ENCODE data around the gene LIN9. TPM values are rescaled to one million over a fixed set of nuclear protein-coding genes. Genes with fewer than 3 reads are reported as not detected.

LIN9 gene
- total and polyA plus RNA-seq, 7 donors, result 1.1 to 2.6 (median 1.6) TPM

DNA sequence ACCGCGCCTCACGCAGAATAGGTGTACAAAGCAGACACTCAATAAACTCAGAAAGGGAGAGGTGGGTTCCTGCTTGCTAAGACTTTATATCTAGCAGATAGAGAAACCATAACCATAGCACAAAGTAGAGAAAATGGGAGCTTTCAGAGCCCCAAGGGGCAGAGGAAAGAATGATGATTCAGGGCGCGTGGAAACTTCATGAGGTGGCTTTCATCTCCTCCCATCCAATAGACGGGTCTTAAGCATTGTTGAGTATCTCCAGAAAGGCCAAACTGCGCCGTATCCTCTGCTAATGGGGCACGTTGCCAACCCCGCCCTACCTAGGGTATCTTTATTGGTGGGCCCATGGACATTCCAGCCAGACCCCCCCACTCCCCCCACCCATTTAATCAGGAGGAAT, 86.3 kb downstream of the LIN9 start:
- Histone ChIP-seq H3K36me3 (ENCODE audit: insufficient read depth in 1 of 2, low read depth in 1 of 2) (peaks cover 0 to 2% of the 10 kb centered on the region in 2 donors), H3K27ac (no peak overlapping the region), H3K4me3 (no peak overlapping the region), H3K9me3 (no peaks in the 10 kb centered on the region), H3K27me3 (ENCODE audit: insufficient read depth in 3 of 3, low read length in 2 of 3) (peaks cover 0 to 39% (median 10%) of the 10 kb centered on the region in 3 donors), H3K4me1 (no peaks in the 10 kb centered on the region)
- intact Hi-C loops (cut with DNase I), result no loop called here
- no peak for TF ChIP-seq CTCF (IDR thresholded peaks at IDR 0.05)
- ATAC-seq, result no peak
- 93% methylated on average over 10 of the region's 10 CpGs for WGBS, 3 donors
- no peak for DNase-seq

GRCh38 chr1:226220473-226221189, 88.3 kb downstream of the LIN9 start:
- WGBS, 3 donors, result 40 to 45% (median 43%) methylated on average over 11 of the region's 11 CpGs

GRCh38 chr1:226217273-226217672, 91.7 kb downstream of the LIN9 start:
- Histone ChIP-seq H3K36me3 (ENCODE audit: insufficient read depth in 1 of 2, low read depth in 1 of 2) (no peaks in the 10 kb centered on the region), H3K27ac (no peak overlapping the region), H3K4me1 (no peaks in the 10 kb centered on the region), H3K9me3 (no peaks in the 10 kb centered on the region), H3K27me3 (ENCODE audit: insufficient read depth in 3 of 3, low read length in 2 of 3) (peaks cover 0 to 3% (median 0%) of the 10 kb centered on the region in 3 donors), H3K4me3 (no peak overlapping the region)
- intact Hi-C loops (cut with DNase I), result no loop called here
- 62 to 66% (median 65%) methylated on average over 10 of the region's 10 CpGs for WGBS, 3 donors
- no peak for TF ChIP-seq CTCF (IDR thresholded peaks at IDR 0.05)
- no peak for ATAC-seq
- DNase-seq, result no peak

More at GRCh38 chr1:226220473-226221189, 88.3 kb downstream of the LIN9 start:
- no peak for ATAC-seq
- intact Hi-C loops (cut with DNase I), result no loop called here
- H3K4me1 ChIP-seq, result no peaks in the 10 kb centered on the region
- TF ChIP-seq CTCF (IDR thresholded peaks at IDR 0.05), result no peak
- H3K36me3 ChIP-seq (ENCODE audit: insufficient read depth in 1 of 2, low read depth in 1 of 2), result peaks cover 0 to under 1% of the 10 kb centered on the region in 2 donors
- no peak overlapping the region for H3K4me3 ChIP-seq
- no peaks in the 10 kb centered on the region for H3K9me3 ChIP-seq
- peaks cover 0 to 31% (median 10%) of the 10 kb centered on the region in 3 donors for H3K27me3 ChIP-seq (ENCODE audit: insufficient read depth in 3 of 3, low read length in 2 of 3)
- H3K27ac ChIP-seq, result no peak overlapping the region
- DNase-seq, result no peak

DNA sequence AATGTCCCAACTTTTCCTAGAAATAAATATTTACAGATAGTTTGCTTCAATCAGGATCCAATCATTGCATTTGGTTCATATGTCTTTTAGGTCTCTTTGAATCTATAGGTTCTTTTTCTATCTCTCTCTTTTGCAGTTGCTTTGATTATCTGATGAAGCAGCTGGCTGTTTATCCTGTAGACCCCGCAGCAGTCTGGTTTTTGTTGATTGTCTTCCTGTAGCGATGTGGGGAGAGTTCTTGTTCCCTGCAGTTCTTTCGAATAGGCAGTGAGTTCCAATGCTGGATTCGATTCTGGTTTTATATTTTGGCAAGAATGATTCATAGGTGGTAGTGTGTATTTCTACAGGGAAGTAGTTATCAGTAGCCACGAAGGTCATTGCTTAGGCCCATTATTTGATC, 92.9 kb downstream of the LIN9 start:
- ATAC-seq (no peak), DNase-seq (no peak)
- intact Hi-C loops (cut with DNase I), result no loop called here

More for the DNA sequence above, 92.9 kb downstream of the LIN9 start:
- Histone ChIP-seq H3K27me3 (ENCODE audit: insufficient read depth in 3 of 3, low read length in 2 of 3) (no peaks in the 10 kb centered on the region), H3K9me3 (no peaks in the 10 kb centered on the region), H3K36me3 (ENCODE audit: insufficient read depth in 1 of 2, low read depth in 1 of 2) (no peaks in the 10 kb centered on the region), H3K4me3 (no peak overlapping the region), H3K4me1 (no peaks in the 10 kb centered on the region), H3K27ac (no peak overlapping the region)
- TF ChIP-seq CTCF (IDR thresholded peaks at IDR 0.05), result no peak
- WGBS, 3 donors, result 69 to 74% (median 71%) methylated on average over 5 of the region's 5 CpGs
